Neural crest cell (in vitro differentiated cells): Measurements from ENCODE around the gene NDUFA13. TPM values are rescaled to one million over a fixed set of nuclear protein-coding genes. Genes with fewer than 3 reads are reported as not detected.

ENCODE experiments used
- DNase-seq: peaks from one replicate; pipeline ENCODE4 v3.0.0; 2021; ENCODE audit warnings: low read depth, mixed read lengths, low spot score
- H3K27ac Mint-ChIP-seq: one replicate; pipeline ENCODE4 v1.8.0; 2021; ENCODE audit warnings: mild to moderate bottlenecking, mixed read lengths; ENCODE audit not compliant: unreplicated experiment
- H3K27me3 Mint-ChIP-seq: 2 replicates; pipeline ENCODE4 v1.8.0; 2021; ENCODE audit warnings: low read depth, mild to moderate bottlenecking, mixed read lengths
- H3K36me3 Mint-ChIP-seq: 2 replicates; pipeline ENCODE4 v1.8.0; 2021; ENCODE audit warnings: low read depth, mild to moderate bottlenecking, mixed read lengths
- H3K4me1 Mint-ChIP-seq: 2 replicates; pipeline ENCODE4 v1.8.0; 2021; ENCODE audit warnings: mixed read lengths
- H3K4me3 Mint-ChIP-seq: one replicate; pipeline ENCODE4 v1.8.0; 2021; ENCODE audit warnings: mild to moderate bottlenecking, mixed read lengths
- H3K9me3 Mint-ChIP-seq: 2 replicates; pipeline ENCODE4 v1.8.0; 2021; ENCODE audit warnings: mixed read lengths
- CTCF ChIP-seq: fragments of 200-600 bp; sonication (generic); conservative IDR thresholded peaks from 2 replicates; pipeline ENCODE4 v1.5.0; 2021; ENCODE audit warnings: antibody characterized with exemption, mild to moderate bottlenecking
- total RNA-seq: library from RNA; stranded (reverse); gene quantifications from 2 replicates; pipeline ENCODE4 v1.2.1, GENCODE V29; 2021

NDUFA13 gene
- total RNA-seq, 1 donor from 2014 or later, result 389 TPM

DNA sequence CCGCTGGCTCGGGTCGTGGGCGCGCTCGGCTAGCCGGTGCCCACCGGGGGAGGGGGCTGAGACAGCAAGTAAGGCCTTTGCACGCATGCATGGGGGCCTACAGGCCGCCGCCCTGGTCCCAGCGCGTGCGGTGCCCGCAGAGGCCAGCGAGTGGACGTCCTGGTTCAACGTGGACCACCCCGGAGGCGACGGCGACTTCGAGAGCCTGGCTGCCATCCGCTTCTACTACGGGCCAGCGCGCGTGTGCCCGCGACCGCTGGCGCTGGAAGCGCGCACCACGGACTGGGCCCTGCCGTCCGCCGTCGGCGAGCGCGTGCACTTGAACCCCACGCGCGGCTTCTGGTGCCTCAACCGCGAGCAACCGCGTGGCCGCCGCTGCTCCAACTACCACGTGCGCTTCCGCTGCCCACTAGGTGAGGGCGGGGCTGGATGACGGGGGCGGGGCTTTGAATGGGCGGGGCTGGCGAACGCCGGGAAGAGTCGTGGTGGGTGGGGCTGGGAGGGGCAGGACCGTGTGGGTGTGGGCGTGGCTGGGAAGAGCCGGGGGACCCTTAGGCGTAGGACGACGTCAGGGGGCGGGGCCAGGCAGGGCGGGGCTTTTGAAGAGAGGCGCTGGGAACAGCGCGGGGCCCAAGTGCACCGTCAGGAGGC lies 24.2 kb downstream of the NDUFA13 start:
- TF ChIP-seq CTCF, result no peak
- Mint-ChIP-seq H3K4me1 (peaks cover 10% of the 10 kb centered on the region), H3K9me3 (no peaks in the 10 kb centered on the region), H3K4me3 (no peak overlapping the region), H3K27me3 (peaks cover 19% of the 10 kb centered on the region), H3K27ac (no peak overlapping the region), H3K36me3 (no peaks in the 10 kb centered on the region)
- no peak for DNase-seq

GRCh38 chr19:19540715-19541515 lies 24.9 kb downstream of the NDUFA13 start:
- H3K36me3 Mint-ChIP-seq, result no peaks in the 10 kb centered on the region
- peaks cover 19% of the 10 kb centered on the region for H3K27me3 Mint-ChIP-seq
- H3K9me3 Mint-ChIP-seq, result no peaks in the 10 kb centered on the region
- peaks cover 10% of the 10 kb centered on the region for H3K4me1 Mint-ChIP-seq
- DNase-seq, result no peak
- no peak for TF ChIP-seq CTCF
- no peak overlapping the region for H3K27ac Mint-ChIP-seq
- no peak overlapping the region for H3K4me3 Mint-ChIP-seq

DNA sequence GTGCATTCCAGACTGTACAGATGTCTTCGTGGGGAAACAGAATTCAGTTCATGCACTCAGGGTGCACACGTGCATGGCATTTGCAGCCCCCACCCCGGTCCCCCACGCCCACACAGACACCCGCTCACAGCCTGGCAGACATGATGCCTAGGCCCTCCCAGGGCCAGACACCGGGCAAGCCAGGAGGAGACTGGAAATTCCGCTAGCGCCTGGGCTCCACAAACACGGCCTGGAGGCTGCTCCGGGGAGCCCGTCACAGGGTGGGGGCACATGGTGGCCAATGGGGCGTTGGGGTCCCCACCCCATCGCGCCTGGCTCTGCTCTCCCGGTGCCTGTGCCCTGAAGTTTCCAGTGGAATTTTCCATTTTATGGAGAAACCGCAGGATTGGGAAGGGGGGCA lies 25.6 kb downstream of the NDUFA13 start:
- TF ChIP-seq CTCF, result no peak
- no peak for DNase-seq
- Mint-ChIP-seq H3K27me3 (peaks cover 16% of the 10 kb centered on the region), H3K27ac (no peak overlapping the region), H3K4me1 (peaks cover 10% of the 10 kb centered on the region), H3K36me3 (no peaks in the 10 kb centered on the region), H3K9me3 (no peaks in the 10 kb centered on the region), H3K4me3 (no peak overlapping the region)

DNA sequence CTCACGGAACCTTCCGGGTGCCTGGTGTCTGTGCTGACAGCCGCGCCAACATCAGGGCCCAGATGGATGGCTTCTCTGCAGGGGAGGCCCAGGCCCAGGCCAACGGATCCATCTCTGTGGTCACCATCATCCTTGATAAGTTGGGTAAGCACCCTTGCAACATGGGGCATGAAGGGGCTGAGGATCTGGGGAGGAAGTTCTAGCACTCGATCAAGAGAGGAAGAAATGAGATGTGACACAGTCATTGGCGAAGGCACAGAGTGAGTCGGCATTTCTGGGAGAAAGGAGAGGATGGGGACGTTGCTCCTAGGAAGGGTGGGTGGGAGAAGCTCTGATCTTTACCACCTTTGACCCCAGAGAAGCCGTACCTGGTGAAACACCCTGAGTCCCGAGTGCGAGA lies 26.5 kb downstream of the NDUFA13 start:
- Mint-ChIP-seq H3K27me3 (peaks cover 13% of the 10 kb centered on the region), H3K9me3 (no peaks in the 10 kb centered on the region), H3K4me3 (no peak overlapping the region), H3K4me1 (peaks cover 10% of the 10 kb centered on the region), H3K36me3 (no peaks in the 10 kb centered on the region), H3K27ac (no peak overlapping the region)
- DNase-seq, result no peak
- TF ChIP-seq CTCF, result no peak

DNA sequence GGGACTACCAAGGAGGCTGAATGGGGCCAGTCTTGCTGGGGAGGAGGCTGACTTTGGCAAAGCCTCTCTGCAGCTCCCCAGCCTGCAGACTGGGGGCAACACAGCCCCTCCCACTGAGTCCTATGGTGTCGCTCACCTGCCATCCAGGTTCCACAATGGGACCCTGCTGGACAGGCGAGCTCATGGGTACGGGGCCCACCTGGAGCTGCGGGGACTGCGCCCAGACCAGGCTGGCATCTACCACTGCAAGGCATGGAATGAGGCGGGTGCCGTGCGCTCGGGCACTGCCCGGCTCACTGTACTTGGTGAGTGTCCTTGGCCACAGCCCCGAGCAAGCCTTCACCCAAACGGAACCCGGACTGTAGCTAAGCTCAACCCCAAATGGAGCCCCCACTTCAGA lies 27.1 kb downstream of the NDUFA13 start:
- H3K27ac Mint-ChIP-seq, result no peak overlapping the region
- H3K27me3 Mint-ChIP-seq, result peaks cover 9% of the 10 kb centered on the region
- no peaks in the 10 kb centered on the region for H3K36me3 Mint-ChIP-seq
- no peak for DNase-seq
- no peak for TF ChIP-seq CTCF
- peaks cover 6% of the 10 kb centered on the region for H3K4me1 Mint-ChIP-seq
- no peak overlapping the region for H3K4me3 Mint-ChIP-seq
- H3K9me3 Mint-ChIP-seq, result no peaks in the 10 kb centered on the region
